ENCODE data around the gene ACTL6B.
A peak's percentile ranks its signal among the peaks of the same experiment; 100 is the strongest.
"Not testable (repeated sequence)": the region's sequence is repeated elsewhere in the genome, so short reads cannot be mapped to it uniquely, and the experiment has no call there.

Gene ACTL6B

DNA sequence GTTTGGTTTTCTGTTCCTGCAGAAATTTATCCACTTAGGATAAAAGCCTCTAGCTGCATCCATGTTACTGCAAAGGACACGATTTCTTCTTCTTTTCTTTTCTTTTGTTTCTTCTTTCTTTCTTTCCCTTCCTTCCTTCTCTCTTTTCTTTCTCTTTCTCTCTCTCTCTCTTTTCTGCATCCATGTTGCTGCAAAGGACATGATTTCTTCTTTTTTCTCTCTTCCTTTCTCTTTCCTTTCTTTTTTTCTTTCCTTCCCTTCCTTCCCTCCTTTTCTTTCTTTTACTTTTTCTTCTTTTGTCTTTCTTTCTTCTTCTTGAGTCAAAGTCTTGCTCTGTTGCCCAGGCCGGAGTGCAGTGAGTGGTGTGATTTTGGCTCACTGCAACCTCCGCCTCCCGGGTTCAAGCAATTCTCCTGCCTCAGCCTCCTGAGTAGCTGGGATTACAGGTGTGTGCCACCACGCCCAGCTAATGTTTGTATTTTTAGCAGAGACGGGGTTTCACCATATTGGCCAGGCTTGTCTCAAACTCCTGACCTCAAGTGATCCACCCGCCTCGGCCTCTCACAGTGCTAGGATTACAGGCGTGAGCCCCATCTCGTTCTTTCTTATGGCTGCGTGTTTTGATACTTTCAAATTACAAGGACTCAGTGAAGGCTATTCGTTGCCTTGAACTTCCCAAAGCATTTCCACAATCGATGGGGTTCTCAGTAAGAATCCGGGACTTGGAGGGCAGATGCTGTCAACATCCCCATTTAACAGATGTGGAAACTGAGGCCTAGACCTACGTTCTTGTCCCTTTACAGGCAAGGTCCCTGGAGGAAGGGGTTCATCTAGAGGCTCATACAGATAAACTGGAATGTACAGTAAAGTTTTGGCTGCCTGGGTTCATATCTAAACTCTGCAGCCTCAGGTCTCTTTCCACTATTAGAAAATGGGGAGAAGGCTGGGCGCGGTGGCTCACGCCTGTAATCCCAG is 15.4 kb upstream of the ACTL6B start:
- no peak for DNase-seq

DNA sequence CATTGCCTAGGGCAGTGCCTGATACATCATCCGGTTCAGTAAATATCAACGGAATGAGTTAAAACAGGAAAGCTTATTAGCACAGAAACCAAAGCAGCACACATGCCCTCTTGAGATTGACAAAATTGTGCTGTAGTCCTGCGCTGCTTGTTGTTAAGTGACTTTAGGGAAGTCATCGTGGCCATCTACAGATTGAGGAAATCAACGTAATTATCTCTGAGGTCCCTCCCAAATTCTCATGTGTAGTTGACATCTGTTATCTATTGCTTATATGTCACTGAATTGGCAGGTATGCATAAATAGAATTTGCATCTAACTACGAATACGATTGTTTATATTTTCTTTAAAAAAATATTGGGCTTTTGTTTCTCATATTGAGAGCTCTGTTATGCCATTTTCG is 13.8 kb upstream of the ACTL6B start:
- DNase-seq: no peak

DNA sequence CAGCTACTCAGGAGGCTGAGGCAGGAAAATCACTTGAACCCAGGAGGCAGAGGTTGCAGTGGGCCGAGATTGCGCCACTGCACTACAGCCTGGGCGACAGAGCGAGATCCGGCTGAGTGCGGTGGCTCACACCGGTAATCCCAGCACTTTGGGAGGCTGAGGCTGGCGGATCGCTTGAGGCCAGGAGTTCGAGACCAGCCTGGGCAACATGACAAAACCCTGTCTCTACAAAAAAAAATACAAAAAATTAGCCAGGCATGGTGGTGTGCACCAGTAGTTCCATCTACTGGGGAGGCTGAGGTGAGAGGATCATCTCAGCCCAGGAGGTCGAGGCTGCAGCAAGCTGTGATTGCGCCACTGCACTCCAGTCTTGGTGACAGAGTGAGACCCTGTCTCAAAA is 12.9 kb upstream of the ACTL6B start:
- DNase-seq: not testable (repeated sequence)

DNA sequence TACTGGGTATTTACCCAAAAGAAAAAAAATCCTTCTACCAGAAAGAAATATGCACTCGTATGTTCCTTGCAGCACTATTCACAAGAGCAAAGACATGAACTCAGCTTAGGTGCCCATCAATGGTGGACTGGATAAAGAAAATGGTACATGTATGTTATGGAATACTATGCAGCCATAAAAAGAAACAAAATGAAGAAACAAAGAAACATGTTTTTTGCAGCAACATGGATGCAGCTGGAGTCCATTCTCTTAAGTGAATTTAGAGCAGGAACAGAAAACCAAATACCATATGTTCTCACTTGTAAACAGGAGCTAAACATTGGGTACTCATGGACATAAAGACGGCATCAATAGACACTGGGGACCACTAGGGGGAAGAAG is 11.8 kb upstream of the ACTL6B start:
- DNase-seq: no peak

DNA sequence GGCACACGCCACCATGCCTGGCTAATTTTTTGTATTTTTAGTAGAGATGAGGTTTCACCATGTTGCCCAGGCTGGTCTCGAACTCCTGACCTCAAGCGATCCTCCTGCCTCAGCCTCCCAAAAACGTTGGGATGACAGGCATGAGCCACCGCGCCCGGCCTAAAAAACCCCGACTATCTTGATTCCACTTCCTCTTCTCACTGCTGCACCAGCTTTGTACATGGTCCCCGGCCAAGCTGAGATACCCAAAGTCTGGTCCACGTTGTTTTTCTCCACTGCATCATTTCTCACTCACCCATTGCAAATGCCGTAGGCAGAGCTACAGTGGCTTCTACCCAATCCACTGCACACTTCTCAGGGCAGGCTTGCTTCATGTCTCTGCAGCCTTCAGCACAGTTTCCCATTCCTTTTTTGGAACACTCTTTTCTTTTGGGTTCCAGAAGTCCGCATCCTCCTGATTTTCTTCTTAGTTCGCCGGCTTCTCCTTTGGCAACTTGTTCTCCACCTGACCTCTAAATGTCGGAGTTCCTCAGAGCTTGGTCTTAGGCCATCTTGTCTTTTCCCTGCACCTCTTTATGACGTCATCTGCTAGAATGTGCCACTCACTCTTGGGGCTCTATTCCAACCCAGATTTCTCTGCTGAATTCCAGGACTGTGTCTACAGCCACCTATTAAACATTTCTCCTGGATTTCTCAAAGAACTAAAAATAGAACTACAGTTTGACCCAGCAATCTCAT is 11.3 kb upstream of the ACTL6B start:
- no peak for DNase-seq

DNA sequence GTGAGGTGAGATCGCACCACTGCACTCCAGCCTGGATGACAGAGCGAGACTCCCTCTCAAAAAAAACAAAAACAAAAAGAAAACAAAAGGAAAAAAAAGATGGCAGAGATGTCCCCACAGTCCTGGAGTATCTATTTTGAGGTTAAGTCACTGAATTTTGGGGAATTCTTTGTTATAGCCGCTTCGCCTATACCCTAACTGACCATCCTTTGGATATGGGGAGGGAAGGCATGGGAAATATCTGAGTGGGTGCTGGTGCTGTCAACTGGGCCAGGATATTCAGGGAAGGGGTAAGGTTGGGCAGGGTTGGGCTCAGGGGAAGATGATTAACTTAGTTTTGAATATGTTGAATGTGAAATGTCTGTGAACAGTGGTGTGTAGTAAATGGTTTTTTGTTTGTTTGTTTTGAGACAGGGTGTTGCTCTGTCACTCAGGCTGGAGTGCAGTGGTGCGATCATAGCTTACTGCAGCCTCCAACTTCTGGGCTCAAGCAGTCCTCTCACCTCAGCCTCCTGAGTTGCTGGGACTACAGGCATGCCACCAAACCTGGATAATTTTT is 9.0 kb upstream of the ACTL6B start:
- DNase-seq: no peak

DNA sequence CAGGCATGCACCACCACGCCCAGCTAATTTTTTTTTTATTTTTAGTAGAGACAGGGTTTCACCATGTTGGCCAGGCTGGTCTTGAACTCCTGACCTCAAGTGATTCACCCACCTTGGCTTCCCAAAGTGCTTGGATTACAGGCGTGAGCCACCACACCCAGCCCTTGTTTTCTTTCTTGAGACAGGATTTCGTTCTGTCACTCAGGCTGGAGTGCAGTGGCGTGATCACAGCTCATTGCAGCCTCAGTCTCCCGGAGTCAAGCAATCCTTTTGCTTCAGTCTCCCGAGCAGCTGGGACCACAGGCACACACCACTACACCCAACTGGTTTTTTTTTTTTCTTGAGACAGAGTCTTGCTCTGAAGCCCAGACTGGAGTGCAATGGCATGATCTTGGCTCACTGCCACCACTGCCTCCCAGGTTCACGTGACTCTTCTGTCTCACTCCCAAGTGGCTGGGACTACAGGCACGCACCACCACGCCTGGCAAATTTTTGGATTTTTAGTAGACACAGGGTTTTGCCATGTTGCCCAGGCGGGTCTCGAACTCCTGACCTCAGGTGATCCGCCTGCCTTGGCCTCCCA is 6.0 kb upstream of the ACTL6B start:
- not testable (repeated sequence) for DNase-seq

DNA sequence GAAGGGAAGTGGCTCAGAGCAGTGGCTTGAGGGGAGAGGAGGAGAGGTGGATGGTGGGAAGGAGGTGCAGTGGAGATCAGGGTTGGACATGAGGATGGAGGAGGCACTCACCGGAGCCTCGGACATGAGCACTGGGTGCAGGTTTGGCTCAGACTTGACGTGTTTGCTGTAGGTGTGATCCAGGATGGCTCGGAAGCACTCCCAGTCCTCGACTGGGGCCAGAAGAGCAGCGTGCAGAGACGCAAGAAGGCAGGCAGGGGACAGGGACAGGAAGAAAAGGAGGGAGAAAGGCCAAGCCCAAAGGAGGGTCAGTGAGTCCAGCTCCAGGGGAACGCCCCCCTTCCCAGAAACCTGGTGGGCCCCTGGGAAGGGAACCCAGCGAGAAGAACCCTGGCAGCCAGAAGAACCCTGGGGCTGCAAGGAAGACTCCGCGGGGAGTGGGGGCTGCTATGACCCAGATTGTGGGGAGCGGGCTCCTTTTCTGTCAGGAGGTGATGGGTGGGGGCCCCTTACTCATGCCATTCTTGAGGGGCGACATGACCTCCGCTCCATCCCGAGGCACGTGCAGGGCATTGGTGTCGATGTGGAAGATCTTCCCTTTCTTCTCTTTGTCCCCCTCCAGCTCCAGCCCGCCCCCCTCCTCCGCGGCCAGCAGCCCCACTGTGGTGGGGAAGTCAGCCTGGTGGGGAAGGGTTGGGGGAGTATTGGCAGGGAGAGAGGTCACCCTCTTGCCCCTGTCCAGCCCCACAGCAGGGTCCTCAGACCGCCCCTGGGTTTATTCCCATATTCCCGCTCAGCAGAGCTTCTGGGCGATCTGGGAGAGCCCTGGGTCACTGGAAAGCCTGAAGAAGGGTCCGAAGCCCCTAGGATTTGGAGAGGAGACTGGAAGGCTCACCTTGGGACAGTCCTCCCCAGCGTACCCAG is 1.1 kb downstream of the ACTL6B start:
- no peak for DNase-seq

DNA sequence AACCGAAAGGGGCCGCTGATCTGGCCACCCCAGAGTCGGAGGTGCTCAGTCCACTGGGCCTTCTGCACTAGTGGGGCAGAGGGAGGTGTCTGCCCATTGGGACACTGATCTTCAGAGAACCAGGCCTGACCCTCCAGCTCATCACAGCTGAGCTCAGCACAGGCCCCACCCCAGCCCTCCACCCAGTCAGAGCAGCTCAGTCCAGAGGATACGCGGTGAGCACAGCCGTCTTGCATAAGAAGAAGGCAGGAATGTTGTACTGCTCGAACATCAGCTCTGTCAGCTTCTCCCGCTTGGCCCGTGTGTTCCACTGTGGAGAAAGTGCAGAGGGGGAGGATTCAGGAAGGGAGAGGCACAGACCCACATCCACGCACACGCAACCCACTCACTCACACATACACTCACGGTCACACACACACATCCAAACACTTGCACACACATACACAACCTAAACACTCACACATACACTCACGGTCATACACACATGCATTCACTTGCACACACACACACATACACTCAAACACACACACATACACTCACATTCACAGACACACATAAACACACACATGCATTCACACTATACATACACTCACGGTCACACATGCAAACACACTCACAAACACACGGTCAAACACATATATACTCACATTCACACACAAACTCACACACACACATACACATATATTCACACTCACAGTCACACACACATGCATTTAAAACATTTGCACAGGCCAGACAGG is 6.3 kb downstream of the ACTL6B start:
- DNase-seq: no peak

DNA sequence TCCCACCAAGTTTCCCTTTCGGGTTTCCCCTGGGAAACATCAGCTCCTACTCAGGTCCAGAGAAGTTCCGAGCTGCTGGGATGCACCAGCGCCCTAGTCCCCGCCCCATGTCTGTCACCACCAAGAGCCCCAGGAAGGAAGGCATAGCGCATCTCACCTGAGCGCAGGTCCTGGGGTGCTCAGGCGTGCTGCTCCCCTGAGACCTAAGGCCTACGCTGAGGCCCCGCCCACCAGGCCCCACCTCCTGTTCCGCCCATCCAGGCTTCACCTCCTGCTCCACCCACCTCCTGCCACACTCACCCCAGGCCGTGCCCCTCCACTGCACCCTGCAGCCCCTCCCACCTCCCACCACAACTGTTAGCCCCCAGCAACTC is 13.7 kb downstream of the ACTL6B start:
- DNase-seq: no peak

DNA sequence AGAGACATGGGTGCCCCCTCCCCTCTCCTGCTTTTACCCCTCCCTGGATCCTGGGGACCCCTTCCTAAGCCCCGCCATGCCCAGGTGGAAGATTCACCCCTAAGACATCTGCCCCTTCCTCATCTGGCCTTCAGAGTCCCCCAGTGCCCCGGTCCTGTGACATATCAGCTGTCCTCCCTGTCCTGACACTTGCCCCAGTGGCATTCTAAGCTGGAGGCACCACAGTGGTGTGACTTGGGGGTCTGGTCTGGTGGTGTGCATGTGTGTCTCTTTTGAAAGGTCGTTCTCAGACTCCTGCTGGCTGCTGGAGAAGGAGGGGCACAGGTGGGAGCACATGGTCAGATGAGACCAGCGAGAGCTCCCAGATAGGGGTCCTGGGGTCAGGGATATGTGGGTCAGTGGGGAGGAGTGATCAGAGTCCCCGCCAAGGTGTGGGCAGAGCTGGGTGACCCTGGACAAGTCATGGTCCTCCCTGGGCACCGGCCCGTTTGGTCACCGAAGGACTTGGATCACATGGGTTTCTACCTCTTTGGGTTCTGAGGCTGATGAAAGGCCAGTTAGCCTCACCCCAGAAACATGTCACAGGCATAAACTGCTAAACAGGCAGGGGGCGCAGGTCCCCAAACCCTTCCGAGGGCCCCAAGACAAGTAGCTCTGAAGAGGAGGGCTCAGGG is 14.3 kb downstream of the ACTL6B start:
- DNase-seq: no peak

DNA sequence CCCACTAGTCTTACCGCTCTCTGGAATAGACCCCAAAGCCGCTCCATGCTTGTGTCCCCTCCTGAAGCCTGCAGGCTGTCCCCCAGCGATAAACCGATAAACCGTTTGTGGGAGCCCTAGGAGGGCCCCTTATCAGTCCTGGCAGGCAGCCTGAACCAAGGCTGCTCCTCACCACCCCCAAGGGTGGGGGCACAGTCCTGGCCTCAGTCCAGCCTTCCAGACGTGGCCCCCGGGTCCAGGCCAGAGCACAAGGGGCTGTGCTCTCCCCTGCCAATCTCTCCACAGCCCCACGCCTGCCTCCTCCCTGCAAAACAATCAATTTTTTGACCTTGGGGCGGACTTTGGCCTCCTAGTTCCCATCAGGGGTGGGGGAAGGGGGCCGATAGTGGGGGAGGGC is 14.8 kb downstream of the ACTL6B start, which contains the start of gene TFR2:
Gene TFR2 (minus strand): TSS at position 90 of the 397 bp plus-strand sequence. CDS start 43 bp downstream, at position 47.
- no peak for DNase-seq

DNA sequence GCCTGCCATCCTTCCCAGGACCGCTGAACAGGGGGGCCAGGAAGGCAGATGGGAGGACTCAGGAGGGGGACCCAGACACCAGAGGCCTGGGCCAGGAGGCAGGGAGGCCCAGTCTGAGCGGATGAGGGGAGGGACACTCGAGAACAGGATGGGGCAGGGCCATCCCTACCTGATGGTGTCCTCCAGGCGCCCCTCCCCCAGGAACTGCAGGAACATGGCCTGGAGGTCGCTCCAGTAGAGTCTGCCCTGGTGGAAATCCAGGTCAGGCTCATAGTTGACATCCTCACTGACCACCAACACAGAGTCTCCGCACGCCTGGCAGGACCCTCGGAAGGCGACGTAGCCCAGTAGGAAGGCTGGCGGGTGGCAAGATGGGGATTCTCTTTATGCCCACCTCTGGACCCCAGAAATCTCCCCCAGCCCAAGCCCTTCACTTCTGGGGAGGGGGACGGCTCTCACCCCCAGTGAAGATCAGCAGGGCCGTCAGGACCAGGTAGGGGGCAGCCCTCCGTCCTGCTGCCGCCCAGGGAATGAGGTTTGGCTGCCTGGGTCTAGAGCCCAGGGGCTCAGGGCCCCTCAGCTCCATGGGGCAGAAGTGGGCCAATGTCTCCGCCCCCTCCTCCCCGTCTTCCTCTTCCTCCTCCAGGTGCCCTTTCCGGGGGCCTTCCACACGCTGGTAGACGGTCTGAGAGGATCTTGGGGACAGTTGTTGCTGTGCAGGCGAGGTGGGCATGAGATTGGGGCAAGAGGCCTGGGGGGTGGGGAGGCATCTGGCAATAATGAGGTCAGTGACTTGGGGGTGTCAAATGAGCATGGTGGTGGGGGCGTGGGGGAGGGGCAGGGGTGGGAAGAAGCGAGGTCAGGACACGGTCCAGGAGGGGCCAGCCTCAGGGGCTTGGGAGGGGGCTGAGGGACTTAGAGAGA is 15.5 kb downstream of the ACTL6B start:
- no peak for DNase-seq

DNA sequence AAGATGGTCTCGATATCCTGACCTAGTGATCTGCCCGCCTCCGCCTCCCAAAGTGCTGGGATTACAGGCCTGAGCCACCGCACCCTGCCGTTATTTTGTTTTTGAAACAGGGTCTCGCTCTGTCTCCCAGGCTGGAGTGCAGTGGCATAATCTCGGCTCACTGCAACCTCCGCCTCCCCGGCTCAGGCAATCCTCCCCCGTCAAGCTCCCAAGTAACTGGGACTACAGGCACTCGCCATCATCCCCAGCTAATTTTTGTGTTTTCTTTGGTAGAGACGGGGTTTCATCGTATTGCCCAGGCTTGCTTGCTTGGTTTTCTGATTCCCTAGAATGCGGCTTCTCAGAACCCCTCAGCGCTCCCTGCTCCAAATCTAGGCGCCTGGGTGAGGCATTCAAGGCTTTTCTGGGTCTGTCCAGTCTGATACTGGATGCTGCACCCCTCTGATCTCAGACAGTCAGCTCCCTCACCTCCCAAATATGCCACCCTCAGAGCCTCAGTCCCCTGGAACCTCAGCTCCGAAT is 16.2 kb downstream of the ACTL6B start:
- no peak for DNase-seq

DNA sequence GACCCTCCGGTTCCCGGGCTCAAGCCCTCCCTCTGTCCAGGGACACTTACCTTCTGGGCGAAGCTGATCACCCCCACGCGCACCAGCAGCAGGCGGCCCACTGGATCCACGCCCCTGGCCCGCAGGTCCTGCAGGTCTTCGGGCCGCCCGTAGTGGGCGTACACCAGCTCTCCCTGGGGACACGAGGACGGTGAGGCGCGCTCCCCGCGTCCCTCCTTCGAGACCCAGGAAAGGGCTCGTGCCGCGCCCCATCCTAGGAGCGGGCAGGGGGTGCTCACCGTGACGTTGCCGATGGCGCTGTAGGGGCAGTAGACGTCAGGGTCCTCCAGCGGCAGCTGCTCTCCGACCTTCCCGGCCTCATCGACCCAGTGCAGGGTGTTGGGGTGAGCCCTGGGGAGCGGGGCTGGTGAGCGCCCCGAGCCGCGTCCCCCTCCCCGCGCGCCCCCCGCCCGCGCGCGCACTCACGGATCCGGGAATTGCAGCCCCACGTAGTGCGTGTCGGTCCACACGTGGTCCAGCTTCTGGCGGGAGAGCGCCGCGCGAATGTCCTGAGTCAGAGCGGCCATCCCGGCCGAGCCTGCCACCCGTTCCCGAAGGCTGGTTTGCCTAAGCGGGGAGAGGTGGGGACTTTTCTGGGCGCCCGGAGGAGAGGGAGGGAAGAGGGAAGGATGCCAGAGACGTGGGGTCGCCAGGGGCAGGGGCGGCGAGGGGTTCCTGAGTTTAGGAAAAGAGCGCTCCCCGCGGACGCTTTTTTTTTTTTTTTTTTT is 23.1 kb downstream of the ACTL6B start:
- peak; percentile 69 for DNase-seq

DNA sequence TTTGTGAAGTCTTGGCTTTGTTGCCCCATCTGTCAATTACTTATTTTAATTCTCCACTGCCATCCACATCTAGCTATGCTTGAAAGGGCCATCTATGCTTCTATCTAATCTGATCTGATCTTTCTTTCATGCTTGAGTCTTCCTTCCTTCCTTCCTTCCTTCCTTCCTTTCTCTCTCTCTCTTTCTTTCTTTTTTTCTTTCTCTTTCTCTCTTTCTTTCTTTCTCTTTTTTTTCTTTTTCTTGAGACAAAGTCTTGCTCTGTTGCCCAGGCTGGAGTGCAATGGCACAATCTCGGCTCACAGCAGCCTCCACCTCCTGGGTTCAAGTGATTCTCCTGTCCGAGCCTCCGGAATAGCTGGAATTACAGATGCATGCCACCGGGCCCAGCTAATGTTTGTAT is 26.2 kb downstream of the ACTL6B start:
- no peak for DNase-seq

DNA sequence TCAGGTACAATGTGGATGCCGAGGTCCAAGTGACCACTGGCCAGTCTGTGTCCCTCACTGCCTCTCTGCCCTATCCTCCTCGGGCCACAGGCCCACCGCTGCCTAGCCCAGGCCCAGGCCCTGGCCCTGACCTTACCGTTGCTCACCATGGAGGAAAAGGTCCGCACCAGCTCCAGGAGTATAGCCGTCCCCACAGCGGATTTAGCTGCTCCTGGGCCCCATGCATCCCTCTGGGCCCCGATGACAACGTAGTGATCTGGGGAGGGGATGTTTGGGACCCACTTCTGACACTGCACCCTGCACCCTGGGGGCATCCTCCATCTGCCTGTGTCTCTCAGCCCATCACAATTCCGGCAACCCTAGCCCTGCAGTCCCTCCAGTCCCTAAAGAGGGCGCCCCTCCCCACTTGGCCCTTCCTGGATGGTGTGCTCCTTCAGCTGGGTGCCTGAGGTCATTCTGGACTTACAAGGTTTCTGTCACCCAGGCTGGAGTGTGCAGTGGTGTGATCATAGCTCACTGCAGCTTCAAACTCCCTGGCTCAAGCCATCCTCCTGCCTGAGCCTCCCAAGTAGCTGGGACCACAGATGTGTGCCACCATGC is 27.0 kb downstream of the ACTL6B start:
- DNase-seq: no peak

DNA sequence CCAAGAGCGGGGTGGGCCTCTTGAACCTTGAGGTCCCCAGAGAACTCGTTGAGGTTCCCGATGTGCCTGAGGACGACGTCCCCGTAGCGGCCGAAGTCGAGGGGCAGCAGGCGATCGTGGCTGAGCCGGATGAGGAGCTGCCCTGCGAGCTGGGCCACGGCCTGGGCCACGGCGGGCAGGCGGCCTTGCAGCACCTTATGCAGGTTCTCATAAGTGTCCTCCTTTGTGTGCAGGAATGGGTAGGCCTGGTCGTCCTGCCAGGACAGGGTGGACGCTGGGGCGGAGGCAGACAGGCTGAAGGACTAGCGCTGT is 29.1 kb downstream of the ACTL6B start:
- DNase-seq: no peak

Measured in right kidney (tissue), 1 donor.